GM19463 (cell line): ENCODE measurements around the gene LDLRAD4.

Experiments
- ATAC-seq: cut with Tn5 transposase; IDR thresholded peaks from one replicate; pipeline ENCODE4 v1.9.1; 2021; ENCODE audit warnings: mild to moderate bottlenecking, moderate library complexity; ENCODE audit not compliant: unreplicated experiment

The LDLRAD4 gene

GRCh38 chr18:13399511-13399910, 181.0 kb downstream of the LDLRAD4 start:
- no peak for ATAC-seq

GRCh38 chr18:13400636-13401315, 182.2 kb downstream of the LDLRAD4 start:
- ATAC-seq: no peak

GRCh38 chr18:13401404-13401803, 182.8 kb downstream of the LDLRAD4 start:
- ATAC-seq: no peak

- ATAC-seq: no peak
Observed at GRCh38 chr18:13401826-13402225, 183.3 kb downstream of the LDLRAD4 start.

- ATAC-seq: no peak
Observed at GRCh38 chr18:13403786-13404549, 185.4 kb downstream of the LDLRAD4 start.

GRCh38 chr18:13405305-13406038, 186.9 kb downstream of the LDLRAD4 start:
- no peak for ATAC-seq

GRCh38 chr18:13406049-13406615, 187.6 kb downstream of the LDLRAD4 start:
- ATAC-seq: no peak

- ATAC-seq: no peak
Observed at GRCh38 chr18:13406736-13407135, 188.2 kb downstream of the LDLRAD4 start.

GRCh38 chr18:13407484-13407883, 188.9 kb downstream of the LDLRAD4 start:
- no peak for ATAC-seq

- no peak for ATAC-seq
Observed at GRCh38 chr18:13409026-13409425, 190.5 kb downstream of the LDLRAD4 start.

GRCh38 chr18:13409997-13410396, 191.4 kb downstream of the LDLRAD4 start:
- no peak for ATAC-seq

- no peak for ATAC-seq
Observed at GRCh38 chr18:13410471-13410870, 191.9 kb downstream of the LDLRAD4 start.

GRCh38 chr18:13412017-13412416, 193.5 kb downstream of the LDLRAD4 start:
- ATAC-seq: no peak

- ATAC-seq: no peak
Observed at GRCh38 chr18:13412901-13413300, 194.3 kb downstream of the LDLRAD4 start.

GRCh38 chr18:13414102-13414501, 195.5 kb downstream of the LDLRAD4 start:
- ATAC-seq: no peak

- ATAC-seq: no peak
Observed at GRCh38 chr18:13414521-13414920, 196.0 kb downstream of the LDLRAD4 start.

- no peak for ATAC-seq
Observed at GRCh38 chr18:13415736-13416135, 197.2 kb downstream of the LDLRAD4 start.

GRCh38 chr18:13416208-13416607, 197.6 kb downstream of the LDLRAD4 start:
- no peak for ATAC-seq

GRCh38 chr18:13416848-13417247, 198.3 kb downstream of the LDLRAD4 start:
- ATAC-seq: no peak

- ATAC-seq: no peak
Observed at GRCh38 chr18:13418013-13418710, 199.6 kb downstream of the LDLRAD4 start.
